GM10266 (cell line): ENCODE results near the gene COL18A1.
"Not testable (repeated sequence)": the region's sequence is repeated elsewhere in the genome, so short reads cannot be mapped to it uniquely, and the experiment has no call there.

ENCODE experiments used
- DNase-seq: peaks from one replicate; pipeline ENCODE4 v3.0.0; 2012; ENCODE audit errors: extremely low spot score
- TF ChIP-seq, protein P1 (sequence below): IDR thresholded peaks from 2 replicates; pipeline ENCODE4 v1.5.1; 2012; ENCODE audit warnings: mild to moderate bottlenecking, low read depth; ENCODE audit not compliant: control insufficient read depth, insufficient read depth; ENCODE audit errors: missing control alignments

COL18A1 gene

DNA sequence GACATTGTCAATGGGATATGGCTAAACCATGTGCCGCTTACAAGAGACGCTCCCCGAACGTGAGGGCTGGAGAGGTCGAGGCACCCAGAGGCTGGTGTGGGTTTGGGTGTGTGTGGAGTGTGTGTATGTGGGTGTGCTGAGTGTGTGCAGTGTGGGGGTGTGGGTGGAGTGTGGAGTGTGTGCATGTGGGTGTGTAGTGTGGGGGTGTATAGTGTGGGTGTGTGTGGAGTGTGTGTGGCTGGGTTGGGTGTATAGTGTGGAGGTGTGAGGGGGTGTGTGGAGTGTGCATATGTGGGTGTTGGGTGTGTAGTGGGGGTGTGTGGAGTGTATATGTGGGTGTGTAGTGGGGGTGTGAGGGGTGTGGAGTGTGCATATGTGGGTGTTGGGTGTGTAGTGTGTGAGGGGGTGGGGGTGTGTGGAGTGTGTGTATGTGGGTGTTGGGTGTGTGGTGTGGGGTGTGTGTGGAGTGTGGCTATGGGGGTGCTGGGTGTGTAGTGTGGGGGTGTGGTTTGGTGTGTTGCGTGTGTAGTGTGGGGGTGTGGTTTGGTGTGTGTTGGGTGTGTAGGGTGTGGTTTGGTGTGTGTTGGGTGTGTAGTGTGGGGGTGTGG, 95.1 kb downstream of the COL18A1 start:
- TF ChIP-seq, protein P1, sequence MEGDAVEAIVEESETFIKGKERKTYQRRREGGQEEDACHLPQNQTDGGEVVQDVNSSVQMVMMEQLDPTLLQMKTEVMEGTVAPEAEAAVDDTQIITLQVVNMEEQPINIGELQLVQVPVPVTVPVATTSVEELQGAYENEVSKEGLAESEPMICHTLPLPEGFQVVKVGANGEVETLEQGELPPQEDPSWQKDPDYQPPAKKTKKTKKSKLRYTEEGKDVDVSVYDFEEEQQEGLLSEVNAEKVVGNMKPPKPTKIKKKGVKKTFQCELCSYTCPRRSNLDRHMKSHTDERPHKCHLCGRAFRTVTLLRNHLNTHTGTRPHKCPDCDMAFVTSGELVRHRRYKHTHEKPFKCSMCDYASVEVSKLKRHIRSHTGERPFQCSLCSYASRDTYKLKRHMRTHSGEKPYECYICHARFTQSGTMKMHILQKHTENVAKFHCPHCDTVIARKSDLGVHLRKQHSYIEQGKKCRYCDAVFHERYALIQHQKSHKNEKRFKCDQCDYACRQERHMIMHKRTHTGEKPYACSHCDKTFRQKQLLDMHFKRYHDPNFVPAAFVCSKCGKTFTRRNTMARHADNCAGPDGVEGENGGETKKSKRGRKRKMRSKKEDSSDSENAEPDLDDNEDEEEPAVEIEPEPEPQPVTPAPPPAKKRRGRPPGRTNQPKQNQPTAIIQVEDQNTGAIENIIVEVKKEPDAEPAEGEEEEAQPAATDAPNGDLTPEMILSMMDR = no peak
- no peak for DNase-seq

DNA sequence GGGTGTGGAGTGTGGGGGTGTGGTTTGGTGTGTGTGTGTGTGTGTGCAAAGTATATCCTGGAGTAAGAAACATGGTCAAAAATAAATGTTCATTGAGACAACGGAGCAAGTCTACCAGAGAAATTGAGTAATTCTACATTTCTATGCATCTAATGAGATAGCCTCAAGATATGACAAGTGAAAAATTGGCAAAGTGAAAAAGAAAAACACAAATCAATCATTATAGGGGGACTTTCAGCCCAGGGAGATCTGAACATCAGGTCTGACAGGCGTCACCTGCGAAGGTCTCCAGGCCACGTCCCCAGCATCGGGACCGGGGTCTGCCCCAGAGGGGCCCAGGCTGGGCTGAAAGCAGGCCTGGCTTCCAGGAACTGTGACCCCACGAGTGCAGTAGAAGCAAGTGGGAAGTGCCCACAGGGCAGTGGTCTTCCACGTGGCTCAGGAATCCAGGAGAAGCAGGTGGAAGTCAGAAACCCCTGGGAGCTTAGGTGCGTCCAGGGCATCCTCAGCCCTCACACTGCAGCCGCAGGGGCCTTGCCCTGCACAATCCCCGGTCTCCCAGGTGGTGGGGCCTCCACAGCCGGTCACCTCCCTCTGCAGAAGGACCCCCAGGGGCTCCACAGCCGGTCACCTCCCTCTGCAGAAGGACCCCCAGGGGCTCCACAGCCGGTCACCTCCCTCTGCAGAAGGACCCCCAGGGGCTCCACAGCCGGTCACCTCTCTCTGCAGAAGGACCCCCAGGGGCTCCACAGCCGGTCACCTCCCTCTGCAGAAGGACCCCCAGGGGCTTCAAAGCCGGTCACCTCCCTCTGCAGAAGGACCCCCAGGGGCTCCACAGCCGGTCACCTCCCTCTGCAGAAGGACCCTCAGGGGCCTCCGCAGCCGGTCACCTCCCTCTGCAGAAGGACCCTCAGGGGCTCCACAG, 96.4 kb downstream of the COL18A1 start:
- DNase-seq = not testable (repeated sequence)

DNA sequence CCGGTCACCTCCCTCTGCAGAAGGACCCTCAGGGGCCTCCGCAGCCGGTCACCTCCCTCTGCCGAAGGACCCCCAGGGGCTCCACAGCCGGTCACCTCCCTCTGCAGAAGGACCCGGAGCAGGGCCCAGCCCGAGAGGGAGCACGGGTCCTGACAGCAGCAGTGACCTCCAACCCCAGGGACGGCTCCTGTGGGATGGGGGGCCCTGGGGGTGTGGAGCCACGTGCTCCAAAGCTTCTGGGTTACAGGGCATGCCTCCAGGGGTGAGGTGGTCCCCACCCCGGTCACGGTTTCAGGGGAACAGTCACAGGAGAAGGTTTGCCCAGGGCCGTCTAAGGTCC, 97.0 kb downstream of the COL18A1 start:
- TF ChIP-seq, protein P1 = no peak
- DNase-seq = no peak

DNA sequence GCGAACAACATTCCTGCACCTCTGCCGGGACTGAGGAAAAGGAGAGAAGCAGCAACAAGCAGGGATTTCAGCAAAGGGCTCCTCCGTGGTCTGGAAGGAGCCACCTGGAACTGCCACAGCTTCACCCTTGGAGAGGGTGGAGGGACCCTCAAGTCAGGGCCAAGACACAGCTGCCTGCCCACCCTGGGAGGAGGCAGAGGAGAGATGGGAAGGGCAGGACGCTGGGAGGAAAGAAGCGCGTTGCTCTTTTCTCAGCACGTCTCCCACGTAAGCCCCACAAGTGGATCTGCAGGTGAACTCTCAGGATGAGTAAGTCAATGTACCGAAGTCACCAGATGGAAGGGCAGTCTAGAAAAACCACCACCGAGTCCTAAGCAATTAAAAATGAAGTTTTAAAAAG, 97.6 kb downstream of the COL18A1 start:
- no peak for DNase-seq
- TF ChIP-seq, protein P1 = no peak

DNA sequence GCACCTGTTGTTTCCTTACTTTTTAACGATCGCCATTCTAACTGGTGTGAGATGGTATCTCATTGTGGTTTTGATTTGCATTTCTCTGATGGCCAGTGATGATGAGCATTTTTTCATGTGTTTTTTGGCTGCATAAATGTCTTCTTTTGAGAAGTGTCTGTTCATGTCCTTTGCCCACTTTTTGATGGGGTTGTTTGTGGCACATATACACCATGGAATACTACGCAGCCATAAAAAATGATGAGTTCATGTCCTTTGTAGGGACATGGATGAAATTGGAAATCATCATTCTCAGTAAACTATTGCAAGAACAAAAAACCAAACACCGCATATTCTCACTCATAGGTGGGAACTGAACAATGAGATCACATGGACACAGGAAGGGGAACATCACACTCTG, 98.3 kb downstream of the COL18A1 start:
- not testable (repeated sequence) for DNase-seq

DNA sequence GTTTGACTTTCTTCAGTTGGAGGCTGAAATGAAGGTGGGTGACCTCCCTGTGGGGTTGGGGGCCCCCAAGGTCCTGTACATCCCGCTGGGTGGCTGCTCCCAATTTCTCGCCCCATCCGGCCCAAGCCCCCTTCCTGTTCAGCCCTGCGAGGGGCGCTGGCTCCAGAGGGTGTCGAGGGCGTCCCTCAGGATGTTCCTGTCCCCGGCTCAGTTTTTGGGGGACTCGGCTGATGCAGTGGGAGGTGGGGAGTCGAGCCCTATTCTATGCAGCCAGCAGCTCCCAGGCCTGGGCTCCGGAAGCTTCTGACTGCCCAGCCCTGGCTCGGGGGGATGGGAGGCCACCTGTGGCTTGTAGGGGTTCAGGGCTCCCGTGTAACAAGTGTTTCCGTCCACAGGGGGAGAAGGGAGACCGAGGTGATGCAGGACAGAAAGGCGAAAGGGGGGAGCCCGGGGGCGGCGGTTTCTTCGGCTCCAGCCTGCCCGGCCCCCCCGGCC, 99.1 kb downstream of the COL18A1 start:
- TF ChIP-seq, protein P1 = no peak
- DNase-seq = no peak

DNA sequence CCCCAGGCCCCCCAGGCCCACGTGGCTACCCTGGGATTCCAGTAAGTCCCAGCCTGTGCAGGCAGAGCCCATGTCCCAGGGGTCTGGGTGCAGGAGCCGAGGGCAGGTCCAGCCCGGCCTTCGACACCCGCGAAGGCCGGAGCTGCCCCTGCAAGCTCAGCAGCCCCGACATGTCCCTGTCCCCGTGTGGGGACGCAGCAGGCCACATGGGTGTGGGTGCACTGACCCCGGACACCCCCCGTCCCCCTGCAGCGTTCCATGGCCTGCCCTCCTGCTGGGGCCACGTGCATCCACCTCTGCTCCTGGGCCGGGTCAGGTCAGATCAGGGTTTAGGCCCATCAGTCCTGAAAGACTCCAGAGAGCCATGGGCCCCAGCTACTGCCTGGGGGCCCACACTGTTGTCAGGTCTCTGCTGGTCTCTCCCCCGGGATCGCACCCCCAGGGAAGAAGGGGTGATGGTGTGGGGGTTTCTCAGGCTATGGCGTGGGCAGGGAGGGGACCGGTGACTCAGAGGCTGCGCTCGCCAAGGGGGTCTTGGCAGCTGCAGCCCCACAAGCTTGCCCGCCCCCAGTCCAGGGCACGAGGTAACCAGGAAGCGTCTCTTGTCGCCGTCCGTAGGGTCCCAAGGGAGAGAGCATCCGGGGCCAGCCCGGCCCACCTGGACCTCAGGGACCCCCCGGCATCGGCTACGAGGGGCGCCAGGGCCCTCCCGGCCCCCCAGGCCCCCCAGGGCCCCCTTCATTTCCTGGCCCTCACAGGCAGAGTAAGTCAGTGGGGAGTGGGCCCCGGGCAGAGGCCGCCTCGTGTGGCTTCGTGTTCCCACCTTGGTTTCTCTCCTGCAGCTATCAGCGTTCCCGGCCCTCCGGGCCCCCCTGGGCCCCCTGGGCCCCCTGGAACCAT, 99.8 kb downstream of the COL18A1 start:
- TF ChIP-seq, protein P1 = no peak
- no peak for DNase-seq

DNA sequence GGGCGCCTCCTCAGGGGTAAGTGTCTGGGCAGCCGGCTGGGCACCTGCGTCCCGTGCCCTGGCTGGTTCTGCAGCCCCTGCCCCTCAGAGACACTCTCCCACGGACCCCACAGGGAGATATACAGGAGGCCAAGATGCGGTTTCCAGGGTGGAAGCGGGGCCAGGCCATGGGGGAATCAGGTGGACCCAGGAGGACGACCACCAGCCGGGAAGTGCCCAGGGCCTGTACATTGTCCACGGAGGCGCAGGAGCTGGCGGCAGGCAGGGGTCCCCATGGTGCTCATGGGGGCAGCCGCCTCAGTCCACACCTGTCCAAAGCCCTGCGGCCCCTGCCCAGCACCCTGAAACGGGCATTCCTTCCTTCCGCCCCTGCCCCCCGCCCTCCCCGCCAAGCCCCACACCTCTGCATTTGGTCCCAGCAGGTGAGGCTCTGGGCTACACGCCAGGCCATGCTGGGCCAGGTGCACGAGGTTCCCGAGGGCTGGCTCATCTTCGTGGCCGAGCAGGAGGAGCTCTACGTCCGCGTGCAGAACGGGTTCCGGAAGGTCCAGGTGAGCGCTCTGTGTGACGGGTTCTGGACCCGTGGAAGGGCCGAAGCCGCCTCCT, 100.6 kb downstream of the COL18A1 start:
- DNase-seq = no peak
- TF ChIP-seq, protein P1 = no peak
